ENCODE data around the gene CACTIN.

- TF ChIP-seq EZH2 (IDR thresholded peaks at IDR 0.05; ENCODE audit: insufficient read depth, low read length), result no peak
- TF ChIP-seq CTCF (IDR thresholded peaks at IDR 0.05; ENCODE audit: insufficient read depth, low read depth, low read length), result no peak
Measured at GRCh38 chr19:3572855-3573161, 53.8 kb downstream of the CACTIN start, which contains the start of gene HMG20B.

Data from astrocyte (in vitro differentiated cells and primary cell).